Activated CD4-positive, alpha-beta memory T cell treated with anti-CD3 and anti-CD28 coated beads for 36 hours (primary cell): Measurements from ENCODE around the gene C4orf33. TPM values are rescaled to one million over a fixed set of nuclear protein-coding genes. Genes with fewer than 3 reads are reported as not detected.

ENCODE experiments used
- CTCF ChIA-PET: fragments of 350-600 bp; sonication (Branson Sonifier 250); formaldehyde crosslinking; loops from one replicate; lab custom pipeline; 2021; ENCODE audit warnings: antibody characterized with exemption, inconsistent platforms; lab: Charles Lee
- POLR2A ChIA-PET: fragments of 350-600 bp; sonication (Branson Sonifier 250); formaldehyde crosslinking; loops from one replicate; lab custom pipeline; 2021; ENCODE audit warnings: antibody characterized with exemption; lab: Charles Lee
- DNase-seq: peaks from one replicate; pipeline ENCODE4 v3.0.0-alpha.2; 2020
- H3K27ac Mint-ChIP-seq: one replicate; pipeline ENCODE4 v1.8.0; 2021; ENCODE audit warnings: mixed read lengths
- H3K27me3 Mint-ChIP-seq: one replicate; pipeline ENCODE4 v1.8.0; 2021; ENCODE audit warnings: mixed read lengths
- H3K36me3 Mint-ChIP-seq: one replicate; pipeline ENCODE4 v1.8.0; 2021; ENCODE audit warnings: mixed read lengths
- H3K4me1 Mint-ChIP-seq: one replicate; pipeline ENCODE4 v1.8.0; 2021; ENCODE audit warnings: low read depth, mixed read lengths
- H3K4me3 Mint-ChIP-seq: one replicate; pipeline ENCODE4 v1.8.0; 2021; ENCODE audit warnings: mild to moderate bottlenecking, mixed read lengths
- H3K9me3 Mint-ChIP-seq: one replicate; pipeline ENCODE4 v1.8.0; 2021; ENCODE audit warnings: mixed read lengths
- intact Hi-C: fragments of 100-400 bp; cut with micrococcal nuclease; formaldehyde crosslinking; loops from one replicate; pipeline ENCODE4 v1.15.1; 2023
- total RNA-seq, 2 experiments: library from RNA; stranded (reverse); gene quantifications; one replicate each; pipeline ENCODE4 v1.2.3, GENCODE V29; 2021

Gene C4orf33
- total RNA-seq, 2 experiments from 2014 or later: 17.1 to 17.6 TPM

DNA sequence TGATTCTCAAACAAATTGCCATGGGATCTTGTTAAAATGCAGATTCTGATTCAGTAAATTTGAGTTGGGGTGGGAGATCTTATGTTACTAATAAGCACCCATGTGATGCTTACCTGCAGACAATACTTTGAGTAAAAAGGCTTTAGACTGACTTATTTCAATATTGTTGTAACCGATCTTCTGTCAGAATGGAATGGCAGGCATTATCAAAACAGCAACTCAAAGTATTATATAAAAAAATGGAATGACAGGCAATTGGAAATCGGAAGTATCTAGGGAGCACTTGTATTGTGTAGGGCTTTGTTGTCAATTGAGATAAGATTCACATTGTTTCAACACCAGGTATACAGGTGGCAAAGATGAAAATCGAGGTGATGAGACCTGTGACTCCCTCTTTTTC is 67.5 kb downstream of the C4orf33 start:
- DNase-seq: no peak
- no peaks in the 10 kb centered on the region for H3K9me3 Mint-ChIP-seq
- peaks cover 8% of the 10 kb centered on the region for H3K27me3 Mint-ChIP-seq
- no peaks in the 10 kb centered on the region for H3K36me3 Mint-ChIP-seq
- ChIA-PET CTCF (interaction anchor here (0.9 kb wide), 1 partner anchor 14 kb away, joined by 5 read pairs; no protein-coding TSS in a partner anchor), POLR2A (no interaction called here)
- no peak overlapping the region for H3K4me3 Mint-ChIP-seq
- intact Hi-C loops: no loop called here
- no peaks in the 10 kb centered on the region for H3K4me1 Mint-ChIP-seq
- no peak overlapping the region for H3K27ac Mint-ChIP-seq

DNA sequence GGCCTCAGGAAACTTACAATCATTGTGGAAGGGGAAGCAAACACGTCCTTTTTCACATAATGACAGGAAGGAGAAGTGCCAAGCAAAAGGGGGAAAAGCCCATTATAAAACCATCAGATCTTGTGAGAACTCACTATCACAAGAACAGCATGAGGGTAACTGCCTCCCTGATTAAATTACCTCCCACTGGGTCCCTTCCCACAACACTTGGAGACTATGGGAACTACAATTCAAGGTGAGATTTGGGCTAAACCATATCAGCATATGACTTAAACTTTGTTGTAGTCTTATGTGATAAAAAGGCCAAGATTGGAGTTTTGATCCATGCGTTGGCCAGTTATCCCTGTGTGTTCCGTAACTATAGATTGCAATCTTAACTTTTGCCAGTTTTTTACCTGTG is 68.3 kb downstream of the C4orf33 start:
- Mint-ChIP-seq H3K27me3 (peaks cover 8% of the 10 kb centered on the region), H3K4me1 (no peaks in the 10 kb centered on the region), H3K4me3 (no peak overlapping the region), H3K27ac (no peak overlapping the region), H3K9me3 (no peaks in the 10 kb centered on the region), H3K36me3 (no peaks in the 10 kb centered on the region)
- ChIA-PET CTCF (no interaction called here), POLR2A (no interaction called here)
- intact Hi-C loops: no loop called here
- DNase-seq: no peak

Other genes starting within 250 kb of the C4orf33 start
- gene SCLT1, start 2.6 kb upstream of the C4orf33 start, total RNA-seq: 10 to 100 TPM; 20.8 to 20.9 TPM